Stimulated activated CD4-positive, alpha-beta T cell treated with anti-CD3 and anti-CD28 coated beads, Interleukin-15, amount 100 ng/mL, for 1 hour (primary cell): Measurements from ENCODE around the gene TNS2.
A peak's percentile ranks its signal among the peaks of the same experiment; 100 is the strongest.

Experiments used
- DNase-seq, 2 donors: peaks; one replicate each; pipeline ENCODE4 v3.0.0-alpha.2; 2020; ENCODE audit warnings: low read depth in 1 of 2, low spot score in 1 of 2

The TNS2 gene

DNA sequence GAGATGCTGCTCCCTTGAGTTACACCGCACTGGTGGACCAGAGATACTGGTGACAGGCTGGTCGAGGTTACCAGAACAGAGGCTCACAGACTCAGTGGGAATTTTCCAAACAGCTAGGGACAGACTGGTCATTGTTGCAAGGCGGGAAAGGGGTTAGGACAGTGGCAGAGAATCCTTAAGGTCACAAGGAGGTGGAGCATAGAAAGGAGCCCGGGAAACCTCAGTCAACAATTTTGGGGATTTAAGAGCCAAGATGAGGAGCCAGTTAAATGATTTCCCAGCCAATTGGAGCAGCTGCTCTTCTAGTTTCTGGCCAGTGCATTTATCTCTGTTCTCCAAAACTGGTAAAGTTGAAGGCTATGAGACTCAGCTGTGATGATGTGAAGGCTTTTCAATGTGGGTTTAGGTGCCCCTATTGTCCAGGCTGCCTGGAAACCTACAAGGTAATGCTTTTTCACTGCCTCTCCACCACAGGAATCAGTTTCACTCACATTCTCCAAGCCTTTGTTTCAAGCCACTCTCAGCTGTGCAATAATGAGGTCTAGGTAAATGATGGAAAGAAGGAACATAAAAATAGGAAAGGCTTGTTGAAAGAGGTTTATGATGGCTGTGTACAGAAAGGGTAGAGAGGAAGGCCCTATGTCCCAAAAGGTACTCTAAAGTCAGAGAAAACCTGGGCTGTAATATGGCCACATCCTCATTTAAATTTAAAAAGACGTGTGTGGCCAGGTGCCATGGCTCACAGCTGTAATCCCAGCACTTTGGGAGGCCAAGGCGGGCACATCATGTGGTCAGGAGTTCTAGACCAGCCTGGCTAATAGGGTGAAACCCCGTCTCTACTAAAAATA is 7.0 kb upstream of the TNS2 start:
- DNase-seq: no peak

DNA sequence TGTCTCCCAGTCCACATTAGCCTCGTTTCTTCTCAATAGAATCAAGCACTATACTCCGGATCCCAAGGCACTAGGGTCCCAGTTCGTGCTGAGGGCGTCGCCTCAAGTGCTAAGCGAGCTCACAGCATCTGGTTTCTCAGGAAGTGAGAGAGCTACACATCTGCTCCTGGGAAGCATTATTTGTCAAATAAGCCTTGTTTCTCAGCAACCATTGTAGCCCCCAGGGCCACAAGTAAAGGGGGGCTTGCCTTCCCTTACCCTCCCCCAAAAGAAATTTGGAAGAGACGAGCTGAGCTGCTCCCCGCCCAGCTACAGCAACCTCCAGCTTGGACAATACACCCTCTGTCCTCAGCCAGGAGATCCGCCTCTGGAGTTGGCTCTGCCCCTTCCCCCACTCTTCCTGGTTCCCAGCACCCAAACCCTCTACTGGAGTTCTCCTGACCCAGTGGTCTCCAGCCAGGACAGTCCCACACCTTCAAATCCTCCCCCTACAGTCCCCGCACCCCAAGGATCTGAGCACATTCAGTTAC is 5.7 kb upstream of the TNS2 start:
- no peak for DNase-seq

DNA sequence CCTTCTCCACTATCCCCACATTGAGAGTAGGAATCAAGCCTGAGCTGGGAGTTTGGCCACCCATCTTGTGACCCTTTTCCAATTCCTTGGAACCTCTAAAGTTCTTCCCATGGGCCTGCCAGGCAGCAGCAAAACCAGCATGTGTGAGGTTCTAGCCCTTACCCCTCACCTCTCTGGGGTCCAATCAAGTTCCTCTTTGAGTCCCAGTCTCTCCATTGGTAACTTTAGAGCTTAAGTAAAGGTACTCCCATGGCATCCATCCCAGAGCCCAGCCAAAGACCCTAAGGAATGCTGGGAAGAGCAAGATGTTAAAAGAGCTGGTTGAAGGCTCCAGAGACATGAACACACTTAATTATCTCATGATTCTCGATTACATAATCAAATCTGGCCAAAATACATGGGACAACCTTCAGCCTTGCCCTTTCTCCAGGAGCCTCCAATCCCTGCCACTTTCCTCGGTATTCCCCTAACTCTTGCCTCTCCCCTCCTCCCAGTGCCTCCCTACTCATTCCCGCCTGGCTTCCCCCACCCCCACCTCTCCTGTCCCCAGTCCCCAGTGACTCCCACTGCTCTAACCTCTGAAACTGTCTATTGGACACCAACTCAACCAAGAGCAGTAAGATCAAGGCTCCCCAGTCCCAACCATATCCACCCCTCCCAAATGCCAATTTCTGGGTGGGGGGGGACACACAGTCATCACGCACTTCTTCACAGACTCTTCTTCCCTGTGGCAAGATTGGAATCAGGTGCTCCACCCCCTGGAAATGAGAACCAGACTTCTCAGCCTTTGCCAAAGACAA is 4.8 kb upstream of the TNS2 start:
- DNase-seq: no peak

- DNase-seq: no peak
Observed at GRCh38 chr12:53045696-53046045, 4.2 kb upstream of the TNS2 start.

- peak in 1 of 2 donors; percentile 17 for DNase-seq
Observed at GRCh38 chr12:53046655-53047220, 3.1 kb upstream of the TNS2 start.

DNA sequence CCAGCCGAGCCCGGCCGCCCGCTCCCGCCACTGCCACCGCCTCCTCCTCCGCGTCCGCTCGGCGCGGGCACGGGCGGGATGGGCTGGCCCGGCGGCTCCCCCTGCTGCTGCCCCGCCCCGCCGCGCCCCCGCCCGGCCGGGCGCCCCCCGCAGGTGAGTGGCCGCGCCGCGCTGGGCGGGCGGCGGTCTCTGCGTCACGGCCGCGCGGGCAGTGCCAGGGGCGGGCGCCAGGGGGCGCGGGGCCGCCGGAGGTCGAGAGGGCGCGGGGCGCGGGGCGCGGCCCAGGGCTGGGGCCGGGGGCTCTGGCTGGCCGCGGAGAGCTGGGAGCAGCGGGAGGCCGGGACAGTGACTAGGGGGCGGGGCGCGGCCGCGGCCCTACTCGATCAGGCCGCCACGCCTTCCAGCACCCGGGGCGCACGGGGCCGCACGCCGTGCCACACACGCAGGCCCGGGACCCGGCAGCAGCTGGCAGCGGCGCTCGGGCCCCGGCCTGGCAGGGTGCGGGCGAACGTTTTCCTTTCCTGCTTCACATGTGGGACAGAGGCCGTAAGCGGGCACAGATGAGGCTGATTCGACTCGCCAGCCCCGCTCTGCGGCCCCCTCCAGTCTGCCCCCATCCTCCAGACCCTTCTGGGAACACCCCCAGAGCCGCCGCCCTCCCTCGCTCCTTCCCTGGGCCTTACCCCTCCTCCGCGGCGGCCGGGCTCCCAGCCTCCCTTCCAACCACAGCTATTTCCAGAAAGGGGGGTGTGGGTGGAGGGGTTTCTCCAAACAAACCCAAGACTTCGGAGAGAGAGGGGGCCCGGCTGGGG is 2.4 kb upstream of the TNS2 start:
- DNase-seq: peak; percentile 59 to 64

- no peak for DNase-seq
Observed at GRCh38 chr12:53048033-53048779, 1.7 kb upstream of the TNS2 start.

DNA sequence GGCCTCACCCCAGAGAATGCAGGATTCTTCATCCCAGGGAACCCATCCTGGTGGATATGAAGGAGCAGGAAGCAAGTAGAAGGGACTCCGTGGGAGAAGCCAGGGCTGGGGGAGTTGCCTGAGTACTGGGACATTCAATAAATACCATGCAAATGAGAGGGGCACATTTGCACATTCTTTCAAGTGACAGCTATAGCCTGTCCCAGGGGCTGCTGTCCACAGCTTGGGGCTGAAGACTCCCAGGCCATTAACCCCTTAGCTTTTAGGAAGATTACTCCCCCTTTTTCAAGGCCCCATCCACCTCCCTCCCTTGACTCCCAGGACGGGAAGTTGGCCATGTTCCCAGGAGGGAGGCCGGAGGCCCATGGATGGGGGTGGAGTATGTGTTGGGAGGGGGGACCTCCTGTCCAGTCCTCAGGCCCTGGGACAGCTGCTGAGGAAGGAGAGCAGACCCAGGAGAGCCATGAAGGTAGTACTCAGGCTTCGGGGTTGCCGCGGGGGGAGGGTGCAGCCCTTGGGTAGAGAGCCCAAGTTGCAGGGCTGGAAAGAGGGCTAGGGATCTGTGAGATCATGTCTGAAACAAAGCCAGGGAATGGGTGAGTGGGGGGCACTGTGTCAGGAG is 974 bp upstream of the TNS2 start:
- DNase-seq: no peak

DNA sequence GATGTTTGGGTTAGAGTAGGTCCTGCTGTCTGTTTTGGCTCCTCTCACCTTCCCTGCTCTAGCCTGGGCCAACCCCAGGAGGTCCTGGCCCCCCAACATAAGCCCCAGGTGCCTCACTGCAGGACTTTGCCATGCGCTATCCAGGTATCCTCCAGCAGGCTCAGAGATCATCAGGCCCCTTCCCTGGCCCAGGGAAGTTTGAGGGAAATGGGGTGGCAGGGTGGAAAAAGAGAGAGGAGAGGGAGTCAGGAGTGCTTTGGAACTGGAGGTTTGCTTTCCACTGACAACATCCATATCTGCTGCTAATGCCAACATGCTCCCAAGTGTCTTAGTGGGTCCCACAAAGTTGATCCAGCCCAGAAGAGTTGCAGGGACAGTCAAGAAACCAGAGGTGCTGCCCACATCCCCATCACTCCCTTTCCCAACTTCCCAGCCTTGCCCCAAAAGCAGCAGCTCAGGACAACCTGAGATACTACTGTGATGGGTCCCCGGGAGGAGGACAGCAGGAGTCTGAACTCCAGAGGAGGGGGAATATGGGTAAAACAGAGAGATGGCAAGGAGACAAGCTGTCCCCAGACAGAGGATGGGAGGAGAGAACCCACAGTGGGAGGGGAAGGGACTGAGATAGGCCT is 677 bp downstream of the TNS2 start:
- DNase-seq: no peak

DNA sequence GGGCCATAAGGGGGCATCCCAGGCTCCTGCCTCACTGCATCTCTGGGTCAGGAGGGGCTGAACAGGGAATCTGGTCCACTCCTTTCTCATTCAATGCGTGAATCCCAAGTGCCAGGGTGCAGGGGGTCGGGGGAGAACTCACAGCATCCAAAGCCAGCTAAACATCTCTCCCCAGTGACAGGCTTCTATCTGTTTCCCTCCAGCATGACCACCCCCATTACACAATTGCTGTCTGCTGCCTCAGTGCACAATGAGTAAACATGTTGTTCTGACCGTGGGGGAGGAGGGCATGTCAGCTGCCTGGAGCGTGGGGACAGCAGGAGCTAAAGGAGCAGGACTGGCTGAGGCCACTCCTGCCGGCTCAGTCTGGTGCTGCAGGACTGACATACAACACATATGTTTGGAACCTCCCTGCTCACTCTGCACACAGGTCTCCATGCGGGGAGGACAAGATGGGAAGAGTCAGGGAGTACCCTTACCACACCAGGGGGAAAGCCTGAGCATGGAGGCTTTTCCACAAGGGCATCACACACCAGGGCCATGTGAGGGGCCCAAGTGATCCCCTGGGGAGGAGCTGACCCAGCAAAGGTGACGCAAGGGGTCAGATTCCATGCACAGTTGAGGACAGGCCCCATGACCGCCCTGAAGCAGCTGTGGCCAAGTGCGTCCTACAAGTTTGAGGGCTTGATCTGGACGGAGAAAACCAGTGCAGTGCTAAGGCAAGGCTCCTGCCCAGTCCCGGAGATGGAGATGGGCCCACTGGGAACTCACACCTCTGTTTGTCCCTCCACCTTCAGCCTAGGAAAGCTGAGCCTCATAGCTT is 1.4 kb downstream of the TNS2 start:
- DNase-seq: no peak

DNA sequence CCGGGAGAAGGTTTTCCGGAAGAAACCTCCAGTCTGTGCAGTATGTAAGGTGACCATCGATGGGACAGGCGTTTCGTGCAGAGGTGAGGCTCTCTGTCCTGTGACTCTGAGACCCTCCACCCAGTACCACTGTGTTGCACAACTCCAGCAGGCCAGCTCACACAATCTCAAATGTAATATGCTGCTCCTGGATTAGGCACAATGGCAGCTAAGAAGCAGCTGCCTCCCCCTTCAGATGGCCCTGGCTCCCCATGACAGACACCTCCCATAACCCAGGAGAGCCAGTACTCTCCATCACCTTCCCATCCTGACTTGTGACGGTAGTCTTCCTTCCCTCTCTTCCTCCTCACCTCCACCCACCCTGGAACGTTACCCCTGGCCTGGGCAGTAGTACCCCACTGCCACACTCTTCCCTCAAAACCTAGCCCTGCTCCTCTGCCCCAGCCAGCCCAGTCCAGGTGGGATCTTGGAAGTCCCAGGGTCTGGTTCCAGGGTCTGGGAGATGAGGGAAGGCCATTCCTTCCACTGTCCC is 2.1 kb downstream of the TNS2 start:
- no peak for DNase-seq

DNA sequence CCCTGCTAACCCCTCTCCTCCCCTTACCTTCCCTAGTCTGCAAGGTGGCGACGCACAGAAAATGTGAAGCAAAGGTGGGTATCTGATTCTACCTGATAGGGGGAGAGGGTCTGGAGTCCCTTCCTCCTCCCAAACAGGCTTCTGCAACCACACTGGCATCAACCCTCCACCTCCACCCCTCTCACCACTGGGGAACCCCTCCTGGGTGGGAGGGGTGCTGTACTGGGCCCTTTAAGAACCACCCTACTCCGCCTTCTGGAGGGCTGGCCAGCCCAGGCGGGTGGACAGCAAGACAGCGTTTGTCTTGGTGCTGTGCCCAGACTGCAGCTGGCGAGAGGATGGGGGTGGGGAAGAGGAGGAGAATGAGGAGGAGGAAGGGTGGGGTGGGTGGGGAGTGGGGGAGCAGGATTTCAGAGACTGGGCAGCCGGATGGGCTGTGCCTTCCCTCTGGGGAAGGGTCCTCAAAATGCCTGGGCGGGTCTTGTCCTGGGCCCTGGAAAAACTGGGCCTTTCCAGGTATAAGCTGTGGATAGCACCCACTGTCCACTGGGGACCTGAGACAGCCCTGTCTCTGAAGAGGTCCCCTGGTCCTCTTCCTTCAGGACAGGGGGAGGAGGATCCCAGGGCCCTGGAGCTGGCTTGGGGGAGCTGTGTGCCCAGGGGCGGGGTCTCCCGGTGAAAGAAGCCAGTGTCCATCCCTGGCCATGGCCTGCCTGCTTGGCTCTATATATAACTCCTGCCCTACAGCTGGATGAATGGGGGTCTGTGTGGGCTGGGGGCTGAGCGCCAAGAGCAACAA is 2.8 kb downstream of the TNS2 start:
- no peak for DNase-seq

- DNase-seq: peak; percentile 25 to 28
Observed at GRCh38 chr12:53053218-53054111, 3.6 kb downstream of the TNS2 start.

- peak; percentile 85 for DNase-seq
Observed at GRCh38 chr12:53054112-53054878, 4.4 kb downstream of the TNS2 start.

GRCh38 chr12:53055471-53056266 is 5.8 kb downstream of the TNS2 start:
- no peak for DNase-seq
